H9 (cell line): Measurements from ENCODE around the gene NSL1. TPM values are rescaled to one million over a fixed set of nuclear protein-coding genes. Genes with fewer than 3 reads are reported as not detected.

Experiments
- DNase-seq: peaks from one replicate; pipeline ENCODE4 v3.0.0-alpha.2; 2017
- H2AFZ ChIP-seq: one replicate; pipeline ENCODE4 v1.6.1; 2013; ENCODE audit warnings: mild to moderate bottlenecking, low read length, control low read depth, moderate library complexity
- H2AK5ac ChIP-seq: 2 replicates; pipeline ENCODE4 v1.6.1; 2013; ENCODE audit warnings: low read length, control low read depth, mixed read lengths; ENCODE audit not compliant: insufficient read length
- H2BK120ac ChIP-seq: one replicate; pipeline ENCODE4 v1.6.1; 2013; ENCODE audit warnings: low read depth, mild to moderate bottlenecking, low read length, control low read depth, inconsistent platforms; ENCODE audit not compliant: poor library complexity, severe bottlenecking
- H2BK12ac ChIP-seq: 2 replicates; pipeline ENCODE4 v1.6.1; 2013; ENCODE audit warnings: low read length, control low read depth, mixed read lengths, low read depth; ENCODE audit not compliant: insufficient read length
- H2BK15ac ChIP-seq: 2 replicates; pipeline ENCODE4 v1.6.1; 2013; ENCODE audit warnings: low read depth, low read length, control low read depth
- H2BK20ac ChIP-seq: one replicate; pipeline ENCODE4 v1.6.1; 2013; ENCODE audit warnings: low read depth, mild to moderate bottlenecking, low read length, control low read depth, inconsistent platforms; ENCODE audit not compliant: poor library complexity, severe bottlenecking
- H2BK5ac ChIP-seq: 2 replicates; pipeline ENCODE4 v1.6.1; 2013; ENCODE audit warnings: low read length, control low read depth, mixed read lengths; ENCODE audit not compliant: insufficient read length
- H3K14ac ChIP-seq: 2 replicates; pipeline ENCODE4 v1.6.1; 2013; ENCODE audit warnings: low read length, control low read depth; ENCODE audit not compliant: insufficient read depth
- H3K18ac ChIP-seq: 2 replicates; pipeline ENCODE4 v1.6.1; 2013; ENCODE audit warnings: low read depth, mild to moderate bottlenecking, mixed read lengths, low read length, control low read depth; ENCODE audit not compliant: insufficient read length
- H3K23ac ChIP-seq: 2 replicates; pipeline ENCODE4 v1.6.1; 2013; ENCODE audit warnings: low read length, control low read depth, mixed read lengths, low read depth; ENCODE audit not compliant: insufficient read length
- H3K23me2 ChIP-seq: 2 replicates; pipeline ENCODE4 v1.6.1; 2013; ENCODE audit warnings: low read depth, mild to moderate bottlenecking, mixed read lengths, low read length, control low read depth; ENCODE audit not compliant: insufficient read length, poor library complexity, severe bottlenecking
- H3K27ac ChIP-seq: 2 replicates; pipeline ENCODE4 v1.5.1; 2013; ENCODE audit warnings: low read length, control low read depth, mixed read lengths, low read depth; ENCODE audit not compliant: insufficient read length
- H3K27me3 ChIP-seq: 2 replicates; pipeline ENCODE4 v1.6.1; 2013; ENCODE audit warnings: low read length, control low read depth, inconsistent platforms; ENCODE audit not compliant: insufficient read depth
- H3K4ac ChIP-seq: 2 replicates; pipeline ENCODE4 v1.6.1; 2013; ENCODE audit warnings: low read depth, mild to moderate bottlenecking, control low read depth, inconsistent platforms, low read length, moderate library complexity
- H3K4me1 ChIP-seq: 2 replicates; pipeline ENCODE4 v1.6.1; 2013; ENCODE audit warnings: low read length, control low read depth, inconsistent platforms; ENCODE audit not compliant: insufficient read depth
- H3K4me2 ChIP-seq: 2 replicates; pipeline ENCODE4 v1.6.1; 2013; ENCODE audit warnings: low read length, control low read depth, mixed read lengths; ENCODE audit not compliant: insufficient read length, insufficient read depth
- H3K56ac ChIP-seq: 2 replicates; pipeline ENCODE4 v1.6.1; 2013; ENCODE audit warnings: low read depth, mild to moderate bottlenecking, mixed read lengths, low read length, control low read depth; ENCODE audit not compliant: insufficient read length
- H3K79me1 ChIP-seq: 2 replicates; pipeline ENCODE4 v1.6.1; 2013; ENCODE audit warnings: low read depth, mild to moderate bottlenecking, moderate library complexity, low read length, control low read depth, inconsistent platforms; ENCODE audit not compliant: insufficient read depth, poor library complexity, severe bottlenecking
- H3K79me2 ChIP-seq: 2 replicates; pipeline ENCODE4 v1.6.1; 2013; ENCODE audit warnings: low read length, control low read depth, inconsistent platforms; ENCODE audit not compliant: insufficient read depth
- H3K9ac ChIP-seq: 2 replicates; pipeline ENCODE4 v1.6.1; 2013; ENCODE audit warnings: low read length, control low read depth, mixed read lengths; ENCODE audit not compliant: insufficient read length; ENCODE audit errors: extremely low read depth
- H3K9me3 ChIP-seq: one replicate; pipeline ENCODE4 v1.6.1; 2013; ENCODE audit warnings: low read depth, low read length, inconsistent platforms; ENCODE audit not compliant: control insufficient read depth
- H3T11ph ChIP-seq: one replicate; pipeline ENCODE4 v1.6.1; 2013; ENCODE audit warnings: mild to moderate bottlenecking, low read length, control low read depth, inconsistent platforms
- H4K20me1 ChIP-seq: one replicate; pipeline ENCODE4 v1.6.1; 2013; ENCODE audit not compliant: control insufficient read depth, insufficient read length, insufficient read depth
- H4K5ac ChIP-seq: 2 replicates; pipeline ENCODE4 v1.6.1; 2013; ENCODE audit warnings: low read depth, mild to moderate bottlenecking, mixed read lengths, low read length, control low read depth; ENCODE audit not compliant: insufficient read length
- H4K8ac ChIP-seq: replicated peaks from 2 replicates; pipeline ENCODE4 v1.6.1; 2013; ENCODE audit warnings: low read length, control low read depth, mixed read lengths, low read depth; ENCODE audit not compliant: insufficient read length
- H4K91ac ChIP-seq: 2 replicates; pipeline ENCODE4 v1.6.1; 2013; ENCODE audit warnings: low read depth, mild to moderate bottlenecking, moderate library complexity, mixed read lengths, low read length, control low read depth; ENCODE audit not compliant: insufficient read length
- H3K27ac Mint-ChIP-seq, 3 experiments: 2 replicates in 2 of 3; 3 replicates in 1 of 3; pipeline ENCODE4 v1.8.0; 2020 to 2021; ENCODE audit warnings: mixed read lengths in 3 of 3, mild to moderate bottlenecking in 1 of 3, moderate library complexity in 1 of 3
- H3K27me3 Mint-ChIP-seq: 2 replicates; pipeline ENCODE4 v1.8.0; 2021; ENCODE audit warnings: low read depth, mild to moderate bottlenecking, moderate library complexity, mixed read lengths
- H3K36me3 Mint-ChIP-seq, 3 experiments: 2 replicates in 2 of 3; 3 replicates in 1 of 3; pipeline ENCODE4 v1.8.0; 2020 to 2021; ENCODE audit warnings: low read depth in 3 of 3, mixed read lengths in 3 of 3; ENCODE audit not compliant: insufficient read depth in 1 of 3
- H3K4me1 Mint-ChIP-seq, 2 experiments: 2 replicates each; pipeline ENCODE4 v1.8.0; 2020; ENCODE audit warnings: mixed read lengths in 2 of 2
- H3K4me3 Mint-ChIP-seq, 2 experiments: 2 replicates in 1 of 2; 3 replicates in 1 of 2; pipeline ENCODE4 v1.8.0; 2020 to 2021; ENCODE audit warnings: mild to moderate bottlenecking in 2 of 2, mixed read lengths in 2 of 2, moderate library complexity in 1 of 2
- H3K9me3 Mint-ChIP-seq, 2 experiments: 2 replicates in 1 of 2; 3 replicates in 1 of 2; pipeline ENCODE4 v1.8.0; 2020; ENCODE audit warnings: mild to moderate bottlenecking in 2 of 2, mixed read lengths in 2 of 2, moderate library complexity in 1 of 2
- WGBS: extraction: QIAGEN DNeasy Blood & Tissue Kit; methylation state at CpG from one replicate; pipeline ENCODE4 v1.1.7; 2013; ENCODE audit warnings: missing lambda C conversion rate, low lambda C conversion rate, mixed read lengths; ENCODE audit not compliant: insufficient read length; ENCODE audit errors: extremely low coverage; 5-methylcytosine and 5-hydroxymethylcytosine counted together
- total RNA-seq: library from RNA; stranded (reverse); gene quantifications from 2 replicates; pipeline ENCODE4 v1.2.1, GENCODE V29; 2021
- TF ChIP-seq, protein P1 (sequence below): fragments of 200-600 bp; sonication (generic); conservative IDR thresholded peaks from 3 replicates; pipeline ENCODE4 v1.8.0; 2021; ENCODE audit warnings: antibody characterized with exemption, mild to moderate bottlenecking

The NSL1 gene
- total RNA-seq, 1 experiment from 2014 or later = 49.3 TPM

GRCh38 chr1:212683357-212683722 lies 108.2 kb downstream of the NSL1 start:
- no peaks in the 10 kb centered on the region for H3K9me3 ChIP-seq
- no peak overlapping the region for H3K27ac ChIP-seq
- H2AFZ ChIP-seq = no peak overlapping the region
- H4K91ac ChIP-seq = no peak overlapping the region
- Mint-ChIP-seq H3K9me3 (no peaks in the 10 kb centered on the region; a peak in 1 of 5 replicates), H3K4me3 (no peak overlapping the region), H3K4me1 (peaks cover 8 to 18% of the 10 kb centered on the region in 2 experiments; a peak in 3 of 4 replicates), H3K36me3 (no peaks in the 10 kb centered on the region), H3K27me3 (peaks cover 10% of the 10 kb centered on the region), H3K27ac (peak overlapping the region in 1 of 3 experiments; percentile 36; a peak in 1 of 7 replicates)
- H3K79me1 ChIP-seq = no peaks in the 10 kb centered on the region
- no peak overlapping the region for H2BK120ac ChIP-seq
- no peak overlapping the region for H3K4ac ChIP-seq
- DNase-seq = peak; percentile 34
- no peak overlapping the region for H4K5ac ChIP-seq
- no peaks in the 10 kb centered on the region for H3K79me2 ChIP-seq
- no peaks in the 10 kb centered on the region for H3K23me2 ChIP-seq
- no CpG with 5 or more reads among the region's 7 CpGs for WGBS
- no peak overlapping the region for H3K56ac ChIP-seq
- H3K14ac ChIP-seq = no peak overlapping the region
- H3K9ac ChIP-seq = no peak overlapping the region
- H2BK12ac ChIP-seq = no peak overlapping the region
- no peak overlapping the region for H2BK5ac ChIP-seq
- TF ChIP-seq, protein P1, sequence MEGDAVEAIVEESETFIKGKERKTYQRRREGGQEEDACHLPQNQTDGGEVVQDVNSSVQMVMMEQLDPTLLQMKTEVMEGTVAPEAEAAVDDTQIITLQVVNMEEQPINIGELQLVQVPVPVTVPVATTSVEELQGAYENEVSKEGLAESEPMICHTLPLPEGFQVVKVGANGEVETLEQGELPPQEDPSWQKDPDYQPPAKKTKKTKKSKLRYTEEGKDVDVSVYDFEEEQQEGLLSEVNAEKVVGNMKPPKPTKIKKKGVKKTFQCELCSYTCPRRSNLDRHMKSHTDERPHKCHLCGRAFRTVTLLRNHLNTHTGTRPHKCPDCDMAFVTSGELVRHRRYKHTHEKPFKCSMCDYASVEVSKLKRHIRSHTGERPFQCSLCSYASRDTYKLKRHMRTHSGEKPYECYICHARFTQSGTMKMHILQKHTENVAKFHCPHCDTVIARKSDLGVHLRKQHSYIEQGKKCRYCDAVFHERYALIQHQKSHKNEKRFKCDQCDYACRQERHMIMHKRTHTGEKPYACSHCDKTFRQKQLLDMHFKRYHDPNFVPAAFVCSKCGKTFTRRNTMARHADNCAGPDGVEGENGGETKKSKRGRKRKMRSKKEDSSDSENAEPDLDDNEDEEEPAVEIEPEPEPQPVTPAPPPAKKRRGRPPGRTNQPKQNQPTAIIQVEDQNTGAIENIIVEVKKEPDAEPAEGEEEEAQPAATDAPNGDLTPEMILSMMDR = no peak
- no peaks in the 10 kb centered on the region for H3K27me3 ChIP-seq
- no peaks in the 10 kb centered on the region for H4K20me1 ChIP-seq
- peaks cover 6% of the 10 kb centered on the region for H3K4me1 ChIP-seq
- no peak overlapping the region for H3K23ac ChIP-seq
- H2BK20ac ChIP-seq = no peak overlapping the region
- H3K4me2 ChIP-seq = no peak overlapping the region
- H3K18ac ChIP-seq = no peak overlapping the region
- no peak overlapping the region for H2BK15ac ChIP-seq
- H4K8ac ChIP-seq = no peak overlapping the region
- no peak overlapping the region for H3T11ph ChIP-seq
- no peak overlapping the region for H2AK5ac ChIP-seq
